ENCODE measurements around the gene TOP2B.

Gene TOP2B

DNA sequence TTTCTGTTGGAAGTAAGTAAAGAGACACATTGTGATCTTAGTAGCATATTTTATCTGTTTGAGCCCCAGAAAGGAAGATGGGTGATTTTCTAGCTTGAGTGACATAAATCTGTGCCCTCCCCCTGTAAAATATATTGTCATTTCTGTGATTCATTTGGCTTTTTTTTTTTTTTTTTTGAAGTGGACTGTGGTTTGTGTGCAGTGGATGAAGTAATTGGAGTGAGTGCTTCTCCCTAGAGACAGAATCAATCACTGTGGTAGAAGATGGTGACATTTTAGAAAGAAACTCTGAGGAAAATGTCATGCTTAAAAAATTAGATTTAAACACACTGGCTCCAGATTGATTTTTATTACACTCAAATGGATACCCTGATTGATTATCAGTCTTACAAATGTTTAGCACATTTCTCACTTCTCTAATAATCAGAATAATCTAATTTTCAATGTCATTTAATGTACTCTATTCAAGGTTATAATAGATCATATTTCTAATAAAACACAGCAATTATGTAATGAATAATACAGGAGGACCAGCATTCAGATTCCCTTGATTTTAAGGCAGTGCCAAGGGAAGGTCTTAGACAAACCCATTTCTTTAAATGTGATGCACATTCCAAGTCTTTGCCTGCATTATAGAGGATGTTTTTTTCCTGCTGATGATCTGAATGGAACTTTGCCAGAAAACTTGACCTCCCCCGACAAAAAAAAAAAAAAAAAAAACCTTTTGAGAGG lies 116.6 kb downstream of the TOP2B start:
- no peaks in the 10 kb centered on the region for H3K4me1 Mint-ChIP-seq
- H3K4me3 Mint-ChIP-seq, result no peak overlapping the region
- peaks cover 2% of the 10 kb centered on the region for H3K27me3 Mint-ChIP-seq
- no peaks in the 10 kb centered on the region for H3K36me3 Mint-ChIP-seq
- no peaks in the 10 kb centered on the region for H3K9me3 Mint-ChIP-seq
- no peak overlapping the region for H3K27ac Mint-ChIP-seq
